ENCODE results near the gene PTPRR. TPM values are rescaled to one million over a fixed set of nuclear protein-coding genes. Genes with fewer than 3 reads are reported as not detected.

PTPRR gene
- total and polyA plus RNA-seq, 10 of the 15 experiments (the other 5 are each of a cell fraction or from before 2014, with no cell fraction given), result 0.14 to 3.1 (median 0.42) TPM

DNA sequence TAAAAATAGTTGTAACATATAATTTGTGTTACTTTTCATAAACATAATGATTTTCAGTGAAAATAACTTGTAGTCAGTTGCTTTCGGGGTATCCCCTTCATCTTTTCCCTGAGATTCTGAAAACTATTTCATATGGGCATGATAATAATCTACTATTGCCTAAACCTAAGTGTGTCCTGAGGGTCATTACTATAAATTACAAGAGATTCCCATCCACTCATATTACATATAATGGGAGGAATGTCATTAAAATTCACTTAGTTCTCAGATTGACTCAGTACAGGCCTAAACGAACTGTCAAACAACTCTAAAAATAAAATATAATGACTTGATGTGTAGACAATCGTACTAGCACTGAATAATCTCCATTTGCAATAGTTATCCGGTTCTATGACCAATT is 72.7 kb downstream of the PTPRR start (continued):
- TF ChIP-seq TCF7 (IDR thresholded peaks at IDR 0.05; ENCODE audit: borderline replicate concordance), result no peak

DNA sequence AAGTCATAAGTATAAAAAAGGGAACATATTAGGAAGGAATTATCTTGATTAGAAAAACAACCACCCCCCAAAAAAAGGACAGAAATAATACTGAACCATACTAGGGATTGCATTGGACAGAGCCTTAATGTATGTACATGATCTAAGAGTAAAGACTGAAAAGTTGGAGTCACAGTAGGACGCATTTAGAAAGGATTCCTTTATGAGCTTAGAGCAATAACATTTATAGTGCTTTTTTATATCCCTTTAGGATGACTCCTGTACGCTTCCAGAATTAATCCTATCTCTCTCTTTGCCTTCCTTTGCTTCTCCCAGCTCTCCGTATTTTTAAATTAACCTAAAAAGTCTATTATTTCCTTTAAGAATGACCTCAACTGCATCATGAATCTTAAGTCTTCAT is 75.3 kb downstream of the PTPRR start:
- no peak for TF ChIP-seq RBBP5 (conservative IDR thresholded peaks at IDR 0.05)
- no peak for TF ChIP-seq GATAD2B (conservative IDR thresholded peaks at IDR 0.05; ENCODE audit: low read depth)
- no peak for TF ChIP-seq POLR2A (IDR thresholded peaks at IDR 0.05; ENCODE audit: low read depth, low read length)
- TF ChIP-seq, protein P1, sequence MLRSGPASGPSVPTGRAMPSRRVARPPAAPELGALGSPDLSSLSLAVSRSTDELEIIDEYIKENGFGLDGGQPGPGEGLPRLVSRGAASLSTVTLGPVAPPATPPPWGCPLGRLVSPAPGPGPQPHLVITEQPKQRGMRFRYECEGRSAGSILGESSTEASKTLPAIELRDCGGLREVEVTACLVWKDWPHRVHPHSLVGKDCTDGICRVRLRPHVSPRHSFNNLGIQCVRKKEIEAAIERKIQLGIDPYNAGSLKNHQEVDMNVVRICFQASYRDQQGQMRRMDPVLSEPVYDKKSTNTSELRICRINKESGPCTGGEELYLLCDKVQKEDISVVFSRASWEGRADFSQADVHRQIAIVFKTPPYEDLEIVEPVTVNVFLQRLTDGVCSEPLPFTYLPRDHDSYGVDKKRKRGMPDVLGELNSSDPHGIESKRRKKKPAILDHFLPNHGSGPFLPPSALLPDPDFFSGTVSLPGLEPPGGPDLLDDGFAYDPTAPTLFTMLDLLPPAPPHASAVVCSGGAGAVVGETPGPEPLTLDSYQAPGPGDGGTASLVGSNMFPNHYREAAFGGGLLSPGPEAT (IDR thresholded peaks at IDR 0.05; ENCODE audit: low read depth), result no peak
- TF ChIP-seq BCL11A (IDR thresholded peaks at IDR 0.05; ENCODE audit: low read depth, low read length), result no peak
- TF ChIP-seq IKZF2 (IDR thresholded peaks at IDR 0.05), result no peak
- TF ChIP-seq MEF2A (IDR thresholded peaks at IDR 0.05; ENCODE audit: insufficient read depth, low read depth, low read length), result no peak
- no peak for TF ChIP-seq DPF2 (IDR thresholded peaks at IDR 0.05)
- TF ChIP-seq ZNF274 (IDR thresholded peaks at IDR 0.05; ENCODE audit: insufficient read depth, insufficient read length), result no peak
- TF ChIP-seq, protein P2, sequence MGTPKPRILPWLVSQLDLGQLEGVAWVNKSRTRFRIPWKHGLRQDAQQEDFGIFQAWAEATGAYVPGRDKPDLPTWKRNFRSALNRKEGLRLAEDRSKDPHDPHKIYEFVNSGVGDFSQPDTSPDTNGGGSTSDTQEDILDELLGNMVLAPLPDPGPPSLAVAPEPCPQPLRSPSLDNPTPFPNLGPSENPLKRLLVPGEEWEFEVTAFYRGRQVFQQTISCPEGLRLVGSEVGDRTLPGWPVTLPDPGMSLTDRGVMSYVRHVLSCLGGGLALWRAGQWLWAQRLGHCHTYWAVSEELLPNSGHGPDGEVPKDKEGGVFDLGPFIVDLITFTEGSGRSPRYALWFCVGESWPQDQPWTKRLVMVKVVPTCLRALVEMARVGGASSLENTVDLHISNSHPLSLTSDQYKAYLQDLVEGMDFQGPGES (IDR thresholded peaks at IDR 0.05), result no peak
- H3K4me1 ChIP-seq (ENCODE audit: control insufficient read depth, insufficient read depth, low read length), result no peaks in the 10 kb centered on the region
- in situ Hi-C loops (cut with MboI), result no loop called here

More for the DNA sequence above, 75.3 kb downstream of the PTPRR start:
- Histone ChIP-seq H4K20me1 (ENCODE audit: control insufficient read depth, insufficient read depth) (no peaks in the 10 kb centered on the region), H2AFZ (ENCODE audit: control insufficient read depth, low read depth, low read length) (no peak overlapping the region), H3K4me3 (no peak overlapping the region), H3K9me3 (replicated peaks; ENCODE audit: control insufficient read depth, insufficient read depth, low read length) (no peaks in the 10 kb centered on the region), H3K4me2 (ENCODE audit: control insufficient read depth, insufficient read depth) (no peak overlapping the region), H3K27me3 (replicated peaks in 1 of 2; ENCODE audit: control insufficient read depth in 2 of 2, insufficient read depth in 2 of 2, low read length in 1 of 2) (no peaks in the 10 kb centered on the region), H3K9ac (ENCODE audit: control insufficient read depth, insufficient read depth, low read length) (no peak overlapping the region), H3K36me3 (ENCODE audit: control insufficient read depth in 2 of 2, insufficient read depth in 2 of 2, low read length in 1 of 2) (no peaks in the 10 kb centered on the region), H3K79me2 (ENCODE audit: control insufficient read depth, insufficient read depth, low read length) (no peaks in the 10 kb centered on the region), H3K27ac (ENCODE audit: control insufficient read depth, insufficient read depth) (no peak overlapping the region)
- POLR2A ChIA-PET, result no interaction called here
- intact Hi-C loops (cut with micrococcal nuclease; ENCODE audit: unreplicated experiment), result no loop called here
- SMC1A ChIA-PET (ENCODE audit: uncharacterized antibody, unreplicated experiment), result interaction anchor here (0.7 to 1.1 kb wide), 2 partner anchors 9 to 38 kb away, joined by 3 read pairs; no protein-coding TSS in a partner anchor
- WGBS (ENCODE audit: insufficient coverage, insufficient replicate concordance, low lambda C conversion rate, missing lambda C conversion rate), result 30% methylated on average over 3 of the region's 3 CpGs
- ATAC-seq (no peak), FAIRE-seq (no peak), DNase-seq (ENCODE audit: low read depth, low spot score) (no peak)
- no TSS peak for BruUV-seq (replicated peaks)
- CTCF ChIA-PET, result interaction anchor here (0.7 kb wide), 1 partner anchor 116 kb away, joined by 3 read pairs; no protein-coding TSS in a partner anchor
- RAD21 ChIA-PET (ENCODE audit: unreplicated experiment), result no interaction called here
